ENCODE data around the gene PLPPR4.
"Not testable (repeated sequence)": the region's sequence is repeated elsewhere in the genome, so short reads cannot be mapped to it uniquely, and the experiment has no call there.

The PLPPR4 gene

DNA sequence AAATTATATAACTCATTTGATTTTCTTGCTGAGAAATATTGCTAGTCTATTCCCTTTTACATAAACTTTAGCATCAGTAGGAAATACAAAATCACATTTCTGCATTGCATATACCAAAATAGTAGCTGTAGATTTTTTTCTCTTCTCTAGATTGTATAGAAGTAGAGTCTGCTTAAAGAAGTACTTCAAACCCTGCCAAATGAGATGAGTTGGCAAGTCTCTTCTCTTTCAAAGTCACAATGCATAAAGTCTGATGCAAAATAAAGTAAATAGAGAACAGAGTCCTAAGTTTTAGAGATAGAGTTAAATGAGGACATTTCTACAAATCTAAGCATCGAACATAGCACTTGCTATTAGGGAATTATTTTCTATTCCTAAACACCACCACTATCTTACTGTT, 6.4 kb downstream of the PLPPR4 start:
- no peak for DNase-seq

DNA sequence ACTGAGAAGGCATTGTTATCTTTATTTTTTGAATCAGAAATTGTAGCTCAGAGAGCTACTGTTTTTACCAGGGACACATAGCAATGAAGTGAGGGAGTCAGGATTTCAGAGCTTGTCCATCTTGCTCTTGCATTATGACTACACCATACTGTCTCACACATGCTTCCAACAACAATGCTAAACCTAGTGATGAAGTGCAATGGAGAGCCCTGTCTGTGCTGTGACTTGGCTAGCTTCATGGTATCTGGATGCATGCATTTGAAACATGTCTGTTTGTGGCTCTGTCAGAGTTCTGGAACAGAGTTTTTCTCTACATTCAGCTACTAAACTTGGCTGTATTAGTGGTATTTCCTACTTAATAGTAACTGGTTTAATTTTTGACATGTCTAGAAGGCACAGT, 7.0 kb downstream of the PLPPR4 start:
- DNase-seq, result no peak

DNA sequence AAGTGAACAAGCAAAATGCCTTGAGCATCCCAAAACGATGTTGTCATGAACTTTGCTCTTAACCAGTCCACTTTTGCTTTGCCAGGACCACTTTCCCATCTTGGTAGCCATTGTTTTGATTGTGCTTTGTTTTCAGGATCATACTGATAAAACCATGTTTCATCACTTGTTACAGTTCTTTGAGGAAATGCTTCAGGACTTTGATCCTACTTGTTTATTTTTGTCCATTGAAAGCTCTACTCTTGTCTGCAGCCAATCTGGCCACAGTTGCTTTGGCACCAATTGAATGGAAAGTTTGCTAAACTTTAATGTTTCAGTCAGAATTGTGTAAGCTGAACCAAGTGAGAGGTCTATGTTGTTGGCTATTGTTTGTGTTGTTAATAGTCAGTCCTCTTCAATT, 12.8 kb downstream of the PLPPR4 start:
- no peak for DNase-seq

DNA sequence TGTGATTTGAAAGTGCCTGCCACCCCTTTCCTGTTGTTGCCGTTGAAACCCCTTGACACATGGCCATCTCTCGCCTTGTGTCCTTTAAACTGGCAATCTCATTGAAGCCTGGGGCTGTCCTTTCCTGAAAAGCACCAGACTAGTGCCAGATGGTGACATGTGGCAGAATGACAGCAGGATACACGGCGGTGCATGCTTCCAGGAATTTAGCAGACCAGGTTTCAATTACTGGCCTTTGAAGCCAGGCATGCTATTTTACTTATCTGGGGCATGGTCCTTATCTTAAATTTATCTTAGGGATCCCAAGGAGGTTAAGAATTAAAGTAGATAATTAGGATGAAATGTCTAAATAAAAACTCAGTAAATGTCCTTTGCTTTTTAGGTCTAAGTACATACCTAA, 15.2 kb downstream of the PLPPR4 start:
- no peak for DNase-seq

DNA sequence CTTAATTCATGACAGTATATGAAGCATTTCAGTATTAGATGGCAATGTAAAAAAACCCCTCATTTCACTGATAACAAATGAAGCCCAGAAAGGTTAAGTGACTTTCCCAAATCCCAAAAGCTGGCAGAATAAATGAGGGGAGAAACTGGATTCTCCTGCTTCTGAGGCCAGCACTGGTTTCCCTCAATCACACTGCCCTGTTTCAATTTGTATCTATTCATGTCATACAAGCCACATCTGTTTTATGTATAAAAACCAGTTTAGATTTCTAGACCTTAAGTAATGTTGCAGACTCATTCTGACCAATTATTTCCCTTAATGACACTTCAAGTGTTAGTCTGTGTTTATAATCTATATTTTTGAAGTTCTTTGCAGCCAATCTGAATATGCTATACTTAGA, 16.8 kb downstream of the PLPPR4 start:
- DNase-seq, result no peak

DNA sequence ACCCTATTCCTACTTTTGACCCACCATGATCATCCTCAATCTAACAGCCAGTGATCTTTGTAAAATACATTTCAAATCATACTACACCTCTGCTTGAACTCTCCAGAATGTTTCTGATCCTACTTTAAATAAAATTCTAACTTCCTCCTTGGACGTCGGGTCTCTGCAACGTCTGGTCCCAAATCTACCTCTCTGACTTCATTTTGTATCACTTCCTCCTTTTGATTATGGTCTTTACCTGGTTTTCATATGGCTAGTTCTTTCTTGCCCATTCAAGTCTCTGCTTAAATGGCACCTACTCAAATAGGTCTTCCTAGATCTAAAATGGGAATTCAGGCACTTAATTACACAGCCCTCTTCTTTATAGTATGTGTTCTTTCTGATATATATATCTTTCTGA, 18.2 kb downstream of the PLPPR4 start:
- no peak for DNase-seq

DNA sequence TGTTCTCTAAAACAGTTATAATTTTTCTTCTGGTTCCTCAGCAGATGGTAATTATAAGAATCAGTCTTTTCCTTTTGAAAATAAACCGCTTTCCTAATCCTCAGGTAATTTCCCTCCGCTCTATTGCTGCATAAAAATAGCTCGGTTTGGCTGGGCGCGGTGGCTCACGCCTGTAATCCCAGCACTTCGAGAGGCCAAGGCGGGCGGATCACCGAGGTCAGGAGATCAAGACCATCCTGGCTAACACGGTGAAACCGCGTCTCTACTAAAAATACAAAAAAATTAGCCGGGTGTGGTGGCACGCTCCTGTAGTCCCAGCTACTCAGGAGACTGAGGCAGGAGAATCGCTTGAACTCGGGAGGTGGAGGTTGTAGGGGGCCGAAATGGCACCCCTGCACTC, 19.2 kb downstream of the PLPPR4 start:
- not testable (repeated sequence) for DNase-seq

DNA sequence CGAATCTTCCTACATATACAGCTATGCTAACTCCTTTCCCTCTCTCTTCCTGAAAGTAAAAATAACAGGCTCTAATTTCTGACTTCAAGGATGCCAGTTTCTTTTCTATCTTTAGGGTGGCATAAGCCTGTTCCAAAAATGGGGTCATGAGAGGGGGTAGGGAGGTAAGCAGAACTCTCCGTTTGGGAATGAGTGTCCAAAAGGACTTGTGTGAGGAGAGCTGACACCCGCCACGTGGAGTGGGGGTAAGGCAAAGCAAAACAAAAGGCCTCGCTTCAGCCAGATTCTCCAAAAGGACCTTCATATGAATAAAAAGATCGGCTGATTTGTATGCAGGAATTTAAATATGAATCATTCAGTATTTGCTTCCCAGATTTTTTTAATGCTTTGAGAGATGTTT, 28.6 kb downstream of the PLPPR4 start:
- no peak for DNase-seq

DNA sequence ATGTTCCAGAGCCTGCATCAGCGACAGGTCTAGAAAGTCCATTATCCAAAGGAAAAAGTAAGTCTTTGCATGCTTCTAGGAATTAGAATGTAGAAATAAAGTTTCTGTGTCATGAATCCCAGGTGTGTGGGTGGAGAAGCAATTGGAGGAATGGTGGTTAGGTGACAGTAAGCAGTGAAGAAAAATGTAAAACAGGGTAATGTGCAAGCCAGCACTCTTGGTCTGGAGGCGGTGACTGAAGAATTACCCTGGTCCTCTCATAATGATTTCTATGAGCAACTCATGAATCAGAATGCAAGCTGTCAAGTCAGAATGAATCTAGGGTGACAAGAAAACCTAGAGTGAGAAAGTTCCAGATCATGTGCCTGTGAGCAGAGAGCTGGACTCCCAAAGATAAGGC, 33.6 kb downstream of the PLPPR4 start:
- DNase-seq, result no peak

DNA sequence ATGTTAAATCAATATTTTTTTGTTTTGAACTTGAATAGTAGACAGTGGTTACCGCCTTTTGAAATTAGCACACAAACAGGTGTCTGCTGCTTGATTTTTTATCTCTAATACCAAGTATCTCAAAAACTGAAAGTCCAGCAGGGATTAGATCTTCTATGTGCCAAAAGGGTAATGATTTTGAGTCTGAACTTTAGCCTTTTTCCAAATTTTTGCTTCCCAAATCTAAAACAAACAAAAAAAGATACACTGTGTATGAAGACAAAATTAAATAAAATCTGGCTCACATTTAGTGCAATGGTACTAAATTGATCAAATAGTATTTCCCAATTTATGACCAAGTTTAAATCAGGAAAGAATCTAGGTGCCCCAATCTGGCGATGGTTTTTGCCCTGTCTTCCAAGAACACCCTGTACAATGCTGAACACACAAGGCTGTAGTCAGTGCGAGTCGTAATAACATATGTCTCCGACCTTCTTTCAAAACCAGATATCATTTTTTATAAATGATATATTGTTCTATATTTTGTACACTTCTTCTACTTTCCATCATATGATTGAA, 40.5 kb downstream of the PLPPR4 start:
- DNase-seq, result no peak

DNA sequence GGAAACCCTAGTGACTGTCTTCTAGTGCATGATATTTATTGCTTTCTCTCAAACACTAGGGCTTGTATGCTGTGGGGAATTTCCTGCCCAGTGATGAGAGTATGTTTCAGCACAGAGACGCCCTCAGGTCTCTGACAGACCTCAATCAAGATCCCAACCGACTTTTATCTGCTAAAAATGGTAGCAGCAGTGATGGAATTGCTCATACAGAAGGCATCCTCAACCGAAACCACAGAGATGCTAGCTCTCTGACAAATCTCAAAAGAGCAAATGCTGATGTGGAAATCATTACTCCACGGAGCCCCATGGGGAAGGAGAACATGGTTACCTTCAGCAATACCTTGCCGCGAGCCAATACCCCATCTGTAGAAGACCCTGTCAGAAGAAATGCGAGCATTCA, 41.3 kb downstream of the PLPPR4 start:
- no peak for DNase-seq

DNA sequence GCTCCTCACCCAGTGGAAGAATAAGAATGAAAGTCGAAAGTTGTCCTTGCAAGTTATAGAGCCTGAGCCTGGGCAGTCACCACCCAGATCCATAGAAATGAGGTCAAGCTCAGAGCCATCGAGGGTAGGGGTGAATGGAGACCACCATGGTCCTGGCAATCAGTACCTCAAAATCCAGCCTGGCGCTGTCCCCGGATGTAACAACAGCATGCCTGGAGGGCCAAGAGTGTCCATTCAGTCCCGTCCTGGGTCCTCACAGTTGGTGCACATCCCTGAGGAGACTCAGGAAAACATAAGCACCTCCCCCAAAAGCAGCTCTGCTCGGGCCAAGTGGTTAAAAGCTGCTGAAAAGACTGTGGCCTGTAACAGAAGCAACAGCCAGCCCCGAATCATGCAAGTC, 41.8 kb downstream of the PLPPR4 start:
- DNase-seq, result no peak

DNA sequence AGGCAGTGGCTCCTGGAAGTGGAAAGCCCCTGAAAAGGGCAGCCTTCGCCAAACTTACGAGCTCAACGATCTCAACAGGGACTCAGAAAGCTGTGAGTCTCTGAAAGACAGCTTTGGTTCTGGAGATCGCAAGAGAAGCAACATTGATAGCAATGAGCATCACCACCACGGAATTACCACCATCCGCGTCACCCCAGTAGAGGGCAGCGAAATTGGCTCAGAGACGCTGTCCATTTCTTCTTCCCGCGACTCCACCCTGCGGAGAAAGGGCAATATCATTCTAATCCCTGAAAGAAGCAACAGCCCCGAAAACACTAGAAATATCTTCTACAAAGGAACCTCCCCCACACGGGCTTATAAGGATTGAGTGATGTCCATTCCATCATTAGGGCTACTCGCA, 42.4 kb downstream of the PLPPR4 start:
- no peak for DNase-seq

DNA sequence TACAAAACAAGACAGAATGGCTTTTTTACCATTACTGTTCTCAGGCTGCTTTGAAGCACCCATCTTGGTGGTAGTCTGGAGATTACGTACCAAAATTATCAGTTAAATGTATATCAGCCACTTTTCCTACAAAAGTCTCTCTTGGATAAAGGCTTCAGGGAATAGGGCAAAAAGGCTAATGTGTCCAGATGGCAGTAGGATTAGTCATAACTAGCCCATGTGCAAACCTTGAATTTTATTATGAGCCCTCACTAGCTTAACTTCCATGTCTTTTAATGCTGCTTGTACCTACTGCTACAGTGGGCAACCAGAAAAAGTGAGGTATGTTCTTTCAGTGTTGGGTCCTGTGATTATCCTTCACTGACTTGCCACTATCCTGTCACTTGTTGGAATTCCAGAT, 51.0 kb downstream of the PLPPR4 start:
- DNase-seq, result no peak

DNA sequence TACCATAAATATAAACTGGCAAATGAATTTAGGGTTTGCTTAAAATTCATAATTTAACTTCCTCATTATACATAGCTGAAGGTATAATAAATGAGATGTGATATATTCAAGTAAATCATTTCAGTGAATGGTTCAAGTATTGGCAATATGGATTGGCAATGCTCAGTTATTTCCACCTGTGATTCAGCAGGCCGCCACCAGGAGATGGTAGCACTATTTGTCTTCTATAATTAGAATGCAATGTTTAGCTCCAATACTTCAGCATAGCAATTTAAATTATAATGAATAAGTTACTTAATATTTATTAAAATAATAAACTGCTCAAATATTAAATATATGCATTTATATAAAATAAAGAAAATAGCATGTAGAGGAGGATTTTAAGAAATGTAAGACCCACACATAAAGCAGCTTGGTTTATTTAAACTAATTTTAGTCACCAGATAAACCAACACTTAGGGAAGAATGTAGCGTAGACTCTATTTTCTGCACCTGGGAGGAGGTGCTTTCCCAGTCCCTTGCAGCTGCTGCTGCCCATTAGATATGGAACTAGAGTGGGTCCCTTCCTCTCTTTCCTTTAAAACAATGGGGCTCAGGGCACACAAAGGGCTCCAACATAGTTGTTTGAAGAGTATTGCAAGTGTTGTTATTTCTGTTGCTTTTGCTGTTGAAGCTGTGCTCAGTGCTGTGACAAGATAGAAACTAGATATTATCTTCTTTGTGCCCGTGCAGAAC, 62.1 kb downstream of the PLPPR4 start:
- DNase-seq, result no peak

DNA sequence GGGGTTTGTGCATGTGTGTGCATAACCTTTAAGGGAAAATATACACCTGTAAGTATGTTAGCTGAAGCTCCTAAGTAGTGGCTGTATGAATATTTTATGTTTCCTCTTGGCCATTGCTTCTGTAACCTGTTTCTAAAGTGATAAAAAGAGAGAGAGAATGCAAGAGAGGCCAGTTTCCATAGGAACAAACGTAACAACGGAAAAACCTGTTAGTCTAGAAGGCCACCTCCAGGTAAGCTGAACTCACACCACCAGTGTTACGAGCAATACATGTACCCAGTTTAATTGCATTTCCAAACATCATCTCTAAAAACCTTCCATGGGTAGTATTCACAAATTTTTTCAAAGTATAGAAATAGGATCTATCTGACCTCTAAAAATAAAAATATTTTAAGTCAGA, 63.1 kb downstream of the PLPPR4 start:
- DNase-seq, result no peak

DNA sequence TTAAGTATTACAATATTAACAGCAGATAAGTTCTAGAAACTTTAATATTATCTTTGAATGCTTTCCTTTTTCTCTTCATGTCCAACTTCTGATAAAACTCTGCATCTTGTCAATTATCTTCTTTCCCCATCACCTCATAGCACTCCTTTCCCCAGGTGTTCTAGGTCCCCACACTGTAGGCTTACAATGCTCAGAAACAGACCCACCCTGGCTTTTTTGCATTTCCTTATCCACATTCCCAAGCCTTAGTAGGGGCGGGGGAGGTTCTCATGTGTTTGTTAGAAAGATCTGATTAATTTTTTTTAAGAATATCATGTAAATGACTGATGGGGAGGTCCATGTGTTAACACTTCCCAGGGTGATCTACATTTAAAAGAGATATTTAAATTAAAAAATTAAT, 63.9 kb downstream of the PLPPR4 start:
- DNase-seq, result no peak

DNA sequence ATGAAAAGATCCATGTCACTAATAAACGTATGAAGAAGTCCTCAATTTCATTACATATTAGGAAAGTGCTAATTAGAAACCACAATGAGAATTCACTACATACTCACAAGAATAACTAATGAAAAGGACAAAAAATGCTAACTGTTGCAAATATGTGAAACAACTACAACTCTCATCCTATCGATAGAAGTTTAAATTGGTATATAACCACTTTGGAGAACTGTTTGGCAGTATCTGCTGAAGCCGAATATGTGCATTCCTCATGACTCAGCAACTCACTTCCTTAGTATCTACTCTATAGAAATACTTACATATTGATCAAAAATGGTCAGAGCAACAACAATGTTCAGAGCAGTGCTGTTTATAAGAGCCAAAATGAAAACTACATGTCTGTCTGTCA, 66.8 kb downstream of the PLPPR4 start:
- DNase-seq, result no peak

DNA sequence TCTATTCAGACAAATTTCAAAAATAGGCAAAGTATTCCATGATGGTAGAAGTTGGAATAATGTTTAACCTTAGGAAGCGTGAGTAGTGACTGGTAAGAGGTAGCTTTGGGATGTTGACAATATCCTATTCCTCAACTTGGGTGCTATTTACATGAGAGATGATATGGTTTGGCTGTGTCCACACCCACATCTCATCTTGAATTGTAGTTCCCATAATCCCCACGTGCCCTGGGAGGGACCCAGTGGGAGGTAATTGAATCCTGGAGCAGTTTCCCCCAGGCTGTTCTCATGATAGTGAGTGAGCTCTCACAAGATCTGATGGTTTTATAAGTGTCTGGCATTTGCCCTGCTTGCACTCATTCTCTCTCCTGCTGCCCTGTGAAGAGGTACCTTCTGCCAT, 67.3 kb downstream of the PLPPR4 start:
- no peak for DNase-seq

DNA sequence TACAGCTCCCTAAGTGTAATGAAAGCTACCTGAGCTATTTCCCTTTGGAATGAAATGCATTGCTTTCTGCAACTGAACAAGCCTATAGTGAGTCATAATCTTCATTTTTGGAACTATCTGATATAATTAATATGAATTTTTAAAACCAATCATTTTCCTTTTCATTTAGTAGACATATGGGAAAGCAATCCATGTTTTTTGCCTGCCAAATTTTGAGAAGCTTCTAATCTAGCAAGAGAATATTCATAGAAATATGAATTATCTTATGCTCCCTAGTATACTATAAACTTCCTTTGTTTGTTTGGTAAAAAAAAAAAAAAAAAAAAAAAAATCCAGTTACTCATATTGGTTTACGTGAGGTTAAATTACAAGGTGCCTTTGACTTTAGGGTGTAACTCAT, 68.3 kb downstream of the PLPPR4 start:
- no peak for DNase-seq

DNA sequence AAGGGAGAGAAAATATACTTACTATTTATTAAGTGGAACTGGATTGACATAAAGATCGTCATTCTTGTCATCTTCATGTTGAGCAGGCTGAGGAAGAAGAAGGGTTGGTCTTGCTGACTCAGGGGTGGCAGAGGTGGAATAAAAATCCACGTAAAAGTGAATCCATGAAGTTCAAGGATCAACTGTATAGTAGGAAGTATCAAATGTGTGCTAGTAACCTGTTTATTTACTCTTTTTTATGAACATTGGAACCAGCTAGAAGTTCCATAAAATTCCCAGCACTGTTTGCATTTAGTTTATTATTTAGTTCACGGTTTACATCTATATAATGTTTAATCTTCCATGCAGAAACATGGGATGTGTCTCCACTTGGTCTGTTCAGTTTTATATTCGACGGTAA, 70.7 kb downstream of the PLPPR4 start:
- no peak for DNase-seq

DNA sequence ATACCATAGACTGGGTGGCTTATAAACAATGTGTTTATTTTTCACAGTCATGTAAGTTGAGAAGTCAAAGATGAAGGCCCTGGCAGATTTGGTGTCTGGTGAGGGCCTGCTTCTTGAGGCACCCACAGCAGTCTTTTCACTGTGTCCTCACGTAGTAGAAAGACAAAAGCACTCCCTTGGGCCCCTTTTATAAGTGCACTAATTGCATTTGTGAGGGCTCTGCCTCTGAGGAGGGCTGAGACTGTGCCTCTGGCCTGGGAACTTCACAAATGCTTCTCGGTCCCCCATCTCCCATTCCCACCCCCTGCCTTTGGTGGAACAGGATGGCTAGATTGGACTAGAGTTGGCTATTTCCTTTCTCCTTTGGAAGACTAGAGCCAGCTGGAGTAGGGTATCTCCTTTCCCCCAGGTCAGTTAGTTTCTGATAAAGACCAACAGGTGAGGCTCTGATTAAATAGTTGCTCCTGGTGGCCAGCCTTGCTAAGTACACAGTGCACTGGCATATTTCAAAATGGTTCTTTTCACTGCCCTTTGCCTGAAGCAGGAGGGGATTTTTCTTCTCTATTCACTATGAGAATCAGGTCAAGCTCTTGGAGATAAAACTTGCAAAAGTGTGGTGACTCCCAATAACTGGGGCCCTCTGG, 82.9 kb downstream of the PLPPR4 start:
- DNase-seq, result no peak

DNA sequence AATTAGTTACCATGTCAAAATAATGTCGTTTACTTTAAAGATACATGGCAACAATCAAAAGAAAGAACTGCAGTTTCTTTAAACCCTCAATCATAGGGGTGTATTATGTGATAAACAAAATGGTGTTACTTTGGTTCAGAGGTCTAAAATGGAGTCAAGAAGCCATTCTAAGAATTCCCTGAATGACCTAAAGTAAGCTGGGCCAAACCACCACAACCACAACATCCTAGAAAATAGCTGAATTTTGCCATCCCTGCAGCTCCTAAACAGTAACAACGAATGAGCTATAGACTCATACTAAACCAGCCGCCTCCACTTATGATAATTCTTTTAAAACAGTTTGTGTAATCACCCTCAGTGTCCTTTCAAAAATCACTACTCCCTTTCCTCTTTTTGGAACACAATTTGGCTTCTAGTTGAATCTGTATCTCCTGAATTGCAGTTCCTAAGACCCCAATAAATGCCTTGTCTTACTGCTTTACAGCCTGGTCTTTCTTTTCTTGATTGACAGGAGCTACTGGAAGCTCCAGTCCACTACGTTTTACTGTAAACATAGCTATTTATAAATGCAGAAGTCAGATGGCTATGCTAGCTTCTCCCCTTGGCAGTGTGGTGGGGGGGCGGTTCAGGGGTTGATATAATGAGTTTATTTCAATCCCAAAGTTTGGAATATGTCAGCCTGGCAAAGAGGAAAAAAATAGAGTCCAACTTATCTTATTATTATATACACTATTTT, 84.3 kb downstream of the PLPPR4 start:
- no peak for DNase-seq

DNA sequence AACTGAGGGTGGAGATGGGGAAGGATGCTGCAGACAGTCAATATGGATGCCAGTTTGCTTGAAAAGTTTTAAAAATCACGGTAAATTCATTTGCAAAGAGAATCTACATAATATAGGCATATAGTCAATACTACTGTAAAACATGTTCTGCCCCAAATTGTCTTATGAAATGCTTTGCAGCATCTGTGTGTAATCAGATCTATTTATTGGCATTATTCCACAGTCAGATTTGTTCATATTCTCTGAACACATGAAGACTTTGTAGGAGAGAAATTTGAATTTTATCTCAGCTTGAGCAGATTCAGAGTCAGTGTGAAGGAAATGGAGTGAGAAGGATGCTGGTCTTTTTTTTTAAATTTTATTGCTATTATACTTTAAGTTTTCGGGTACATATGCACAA, 88.5 kb downstream of the PLPPR4 start:
- no peak for DNase-seq
